Skeletal muscle satellite cell (primary cell): ENCODE measurements around the gene USP6. TPM values are rescaled to one million over a fixed set of nuclear protein-coding genes. Genes with fewer than 3 reads are reported as not detected.
"Not testable (repeated sequence)": the region's sequence is repeated elsewhere in the genome, so short reads cannot be mapped to it uniquely, and the experiment has no call there.

Experiments used
- H3K27me3 ChIP-seq: 2 replicates; pipeline ENCODE4 v1.7.0; 2013; ENCODE audit warnings: low read length; ENCODE audit not compliant: control insufficient read depth, insufficient read depth
- H3K36me3 ChIP-seq: 2 replicates; pipeline ENCODE4 v1.7.0; 2013; ENCODE audit warnings: mild to moderate bottlenecking, control low read depth, low read length; ENCODE audit not compliant: insufficient read depth
- H3K4me1 ChIP-seq: 2 replicates; pipeline ENCODE4 v1.7.0; 2013; ENCODE audit warnings: low read length; ENCODE audit not compliant: control insufficient read depth, insufficient read depth
- H3K4me2 ChIP-seq: 2 replicates; pipeline ENCODE4 v1.7.0; 2013; ENCODE audit warnings: mild to moderate bottlenecking, low read length
- H3K4me3 ChIP-seq: 2 replicates; pipeline ENCODE4 v1.7.0; 2013; ENCODE audit warnings: low read length
- H3K9ac ChIP-seq: 2 replicates; pipeline ENCODE4 v1.7.0; 2013; ENCODE audit warnings: mild to moderate bottlenecking, low read depth, low read length, moderate library complexity
- H3K9me3 ChIP-seq: replicated peaks from 2 replicates; pipeline ENCODE4 v1.7.0; 2013; ENCODE audit warnings: mild to moderate bottlenecking, control low read depth, low read length
- total RNA-seq: library from RNA; depleted of rRNA; stranded (reverse); fragments of >200 nt; gene quantifications from 2 replicates; pipeline ENCODE4 v1.2.3, GENCODE V29; 2012; rRNA removed

USP6 gene
- total RNA-seq: not detected in 2 replicates

GRCh38 chr17:5115673-5116651, at the start of gene USP6:
USP6 (plus strand) TSS chr17:5116032; CDS start chr17:5130368, 14,336 bp downstream.
- H3K4me1 ChIP-seq: peaks cover 3% of the 10 kb centered on the region
- H3K9me3 ChIP-seq: no peaks in the 10 kb centered on the region
- H3K36me3 ChIP-seq: no peaks in the 10 kb centered on the region
- H3K27me3 ChIP-seq: peaks cover 41% of the 10 kb centered on the region
- no peak within 1 kb of the TSS for H3K9ac ChIP-seq
- H3K4me3 ChIP-seq: no peak within 1 kb of the TSS
- no peak within 1 kb of the TSS for H3K4me2 ChIP-seq

DNA sequence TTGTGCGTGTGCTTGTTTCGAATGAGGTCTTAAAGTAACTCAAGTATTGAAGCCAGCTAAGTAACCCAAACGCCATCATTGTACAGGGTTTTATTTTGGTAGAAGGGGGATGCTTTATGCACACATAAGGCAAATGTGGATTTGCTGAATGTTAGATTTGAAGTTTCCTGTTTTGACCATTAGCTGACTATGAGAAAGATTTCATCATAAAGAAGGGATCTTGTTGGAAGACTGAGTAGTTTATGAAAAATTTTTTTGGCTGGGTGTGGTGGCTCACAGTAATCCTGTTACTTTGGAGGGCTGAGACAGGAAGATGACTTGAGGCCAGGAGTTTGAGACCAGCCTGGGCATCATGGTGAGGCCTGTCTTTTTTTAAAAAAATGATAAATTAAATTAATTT, 47.6 kb upstream of the USP6 start:
- no peak overlapping the region for H3K4me2 ChIP-seq
- no peaks in the 10 kb centered on the region for H3K36me3 ChIP-seq
- peaks cover 12% of the 10 kb centered on the region for H3K27me3 ChIP-seq
- no peaks in the 10 kb centered on the region for H3K4me1 ChIP-seq
- H3K9me3 ChIP-seq: no peaks in the 10 kb centered on the region
- no peak overlapping the region for H3K4me3 ChIP-seq
- H3K9ac ChIP-seq: no peak overlapping the region

DNA sequence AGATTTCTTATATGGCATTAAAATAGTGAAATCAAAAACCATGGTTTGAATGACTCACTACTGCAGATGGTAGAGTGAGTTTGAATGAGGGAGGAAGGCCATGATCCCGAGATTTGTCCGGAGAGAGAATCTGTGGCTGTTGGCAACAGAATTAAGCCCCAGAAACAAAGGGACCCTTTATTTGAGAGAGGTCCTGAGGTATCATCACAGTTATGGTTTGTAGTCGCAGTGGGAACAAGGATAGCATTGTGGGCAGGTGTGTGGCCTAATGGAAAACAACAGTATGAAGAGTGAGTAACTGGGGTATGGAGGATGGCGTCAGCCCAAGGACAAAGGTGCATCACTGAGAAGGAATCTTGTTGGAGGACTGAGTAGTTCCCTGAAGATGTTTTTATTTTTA, 46.1 kb upstream of the USP6 start:
- Histone ChIP-seq H3K4me3 (no peak overlapping the region), H3K27me3 (peaks cover 12% of the 10 kb centered on the region)

DNA sequence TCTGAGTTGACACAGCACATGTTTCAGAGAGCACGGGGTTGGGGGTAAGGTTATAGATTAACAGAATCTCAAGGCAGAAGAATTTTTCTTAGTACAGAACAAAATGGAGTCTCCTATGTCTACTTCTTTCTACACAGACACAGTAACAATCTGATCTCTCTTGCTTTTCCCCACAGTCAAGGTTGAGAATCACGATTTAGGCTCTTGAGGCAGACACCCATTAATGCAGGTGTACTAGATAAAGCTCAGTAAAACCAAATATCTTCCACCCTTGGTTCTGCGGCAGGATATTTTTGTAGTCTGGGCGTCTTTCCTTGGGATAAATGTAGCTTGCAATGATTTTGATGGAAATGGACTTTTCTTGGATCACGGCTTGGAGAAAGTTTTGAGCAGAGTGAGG, 40.4 kb upstream of the USP6 start:
- H3K9me3 ChIP-seq, H3K9ac ChIP-seq, H3K4me2 ChIP-seq, H3K27me3 ChIP-seq, H3K36me3 ChIP-seq, H3K4me3 ChIP-seq: not testable (repeated sequence)
- H3K4me1 ChIP-seq: peaks cover 11% of the 10 kb centered on the region

More for the DNA sequence above, 46.1 kb upstream of the USP6 start:
- H3K9ac ChIP-seq: no peak overlapping the region
- no peak overlapping the region for H3K4me2 ChIP-seq
- H3K36me3 ChIP-seq: no peaks in the 10 kb centered on the region
- no peaks in the 10 kb centered on the region for H3K9me3 ChIP-seq
- no peaks in the 10 kb centered on the region for H3K4me1 ChIP-seq

- not testable (repeated sequence) for H3K4me2 ChIP-seq, H3K27me3 ChIP-seq, H3K9ac ChIP-seq, H3K36me3 ChIP-seq, H3K4me3 ChIP-seq, H3K9me3 ChIP-seq
- H3K4me1 ChIP-seq: peaks cover 11% of the 10 kb centered on the region
Measured at GRCh38 chr17:5077275-5077674, 38.6 kb upstream of the USP6 start.

GRCh38 chr17:5077781-5078105, 38.1 kb upstream of the USP6 start:
- H3K4me2 ChIP-seq: peak overlapping the region; percentile 82
- H3K9me3 ChIP-seq: no peaks in the 10 kb centered on the region
- peaks cover 11% of the 10 kb centered on the region for H3K4me1 ChIP-seq
- peak overlapping the region; percentile 76 for H3K9ac ChIP-seq
- peak overlapping the region; percentile 77 for H3K4me3 ChIP-seq
- no peaks in the 10 kb centered on the region for H3K36me3 ChIP-seq
- H3K27me3 ChIP-seq: no peaks in the 10 kb centered on the region

- H3K27me3 ChIP-seq: no peaks in the 10 kb centered on the region
- peak within 1 kb of the TSS; percentile 77 for H3K4me3 ChIP-seq
- H3K4me2 ChIP-seq: peak within 1 kb of the TSS; percentile 82
- peak within 1 kb of the TSS; percentile 76 for H3K9ac ChIP-seq
- H3K9me3 ChIP-seq: no peaks in the 10 kb centered on the region
- H3K36me3 ChIP-seq: no peaks in the 10 kb centered on the region
- peaks cover 11% of the 10 kb centered on the region for H3K4me1 ChIP-seq
Measured at GRCh38 chr17:5078106-5079028, 37.5 kb upstream of the USP6 start, which contains the start of gene ZFP3. ZFP3 (plus strand) TSS chr17:5078467; CDS start chr17:5091505, 13,038 bp downstream.

DNA sequence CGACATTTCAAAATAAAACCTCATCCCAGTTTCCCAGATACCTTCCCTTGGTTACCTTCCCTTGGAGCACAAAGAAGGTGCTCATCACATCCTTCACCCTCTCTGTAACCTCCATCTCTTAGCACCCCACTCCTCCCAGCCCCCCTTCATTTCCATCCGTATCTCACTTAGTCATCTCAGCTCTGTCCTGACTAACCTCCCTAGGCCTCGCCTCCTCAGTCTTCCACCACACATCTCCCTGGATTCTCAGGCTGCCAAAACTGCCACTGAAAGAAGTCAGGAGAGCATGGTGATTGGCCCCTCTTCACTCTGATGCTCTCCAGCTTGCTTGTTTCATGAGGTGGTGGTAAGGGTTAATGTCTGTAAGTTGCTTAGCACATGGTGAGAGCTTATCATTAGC, 35.2 kb upstream of the USP6 start:
- Histone ChIP-seq H3K36me3 (no peaks in the 10 kb centered on the region), H3K9ac (no peak overlapping the region), H3K9me3 (no peaks in the 10 kb centered on the region), H3K27me3 (no peaks in the 10 kb centered on the region), H3K4me1 (peaks cover 11% of the 10 kb centered on the region), H3K4me2 (no peak overlapping the region), H3K4me3 (no peak overlapping the region)

GRCh38 chr17:5092218-5093010, 23.4 kb upstream of the USP6 start:
- Histone ChIP-seq H3K9ac (no peak overlapping the region), H3K9me3 (peaks cover 71% of the 10 kb centered on the region), H3K4me3 (no peak overlapping the region), H3K4me2 (no peak overlapping the region), H3K36me3 (peaks cover 5% of the 10 kb centered on the region), H3K27me3 (peaks cover 13% of the 10 kb centered on the region), H3K4me1 (no peaks in the 10 kb centered on the region)

- no peak overlapping the region for H3K4me3 ChIP-seq
- H3K9me3 ChIP-seq: peaks cover 62% of the 10 kb centered on the region
- no peak overlapping the region for H3K4me2 ChIP-seq
- peaks cover 2% of the 10 kb centered on the region for H3K36me3 ChIP-seq
- H3K9ac ChIP-seq: no peak overlapping the region
- no peaks in the 10 kb centered on the region for H3K4me1 ChIP-seq
- peaks cover 13% of the 10 kb centered on the region for H3K27me3 ChIP-seq
Measured at GRCh38 chr17:5096731-5097100, 19.1 kb upstream of the USP6 start.
